HEK293 (cell line): ENCODE data around the gene PUS7.

Source experiments
- SCRT1 ChIP-seq: fragments of 450-650 bp; formaldehyde crosslinking; IDR thresholded peaks from 2 replicates; pipeline ENCODE4 v1.5.1; 2016; ENCODE audit warnings: missing biosample characterization, missing genetic modification characterization, borderline replicate concordance
- TCF7L2 ChIP-seq: IDR thresholded peaks from 2 replicates; pipeline ENCODE4 v1.6.1; 2011; ENCODE audit warnings: low read depth, mild to moderate bottlenecking, inconsistent platforms, low read length, moderate library complexity, borderline replicate concordance
- YY2 ChIP-seq: fragments of 450-650 bp; formaldehyde crosslinking; IDR thresholded peaks from 2 replicates; pipeline ENCODE4 v1.5.1; 2016; ENCODE audit warnings: missing biosample characterization, missing genetic modification characterization
- ZBTB10 ChIP-seq: fragments of 450-650 bp; formaldehyde crosslinking; IDR thresholded peaks from 2 replicates; pipeline ENCODE4 v1.5.1; 2016; ENCODE audit warnings: missing biosample characterization, missing genetic modification characterization
- ZNF311 ChIP-seq: fragments of 450-650 bp; formaldehyde crosslinking; IDR thresholded peaks from 2 replicates; pipeline ENCODE4 v1.5.1; 2017; ENCODE audit warnings: missing biosample characterization, missing genetic modification characterization, borderline replicate concordance
- ZNF341 ChIP-seq: fragments of 450-650 bp; formaldehyde crosslinking; IDR thresholded peaks from 2 replicates; pipeline ENCODE4; 2016; ENCODE audit warnings: low read depth, missing biosample characterization, missing genetic modification characterization
- ZNF521 ChIP-seq: fragments of 450-650 bp; formaldehyde crosslinking; IDR thresholded peaks from 2 replicates; pipeline ENCODE4 v1.5.1; 2017; ENCODE audit warnings: missing biosample characterization, mild to moderate bottlenecking, missing genetic modification characterization
- ZNF558 ChIP-seq: fragments of 450-650 bp; formaldehyde crosslinking; IDR thresholded peaks from 2 replicates; pipeline ENCODE4 v1.5.1; 2016; ENCODE audit warnings: missing biosample characterization, missing genetic modification characterization
- ZNF623 ChIP-seq: fragments of 450-650 bp; formaldehyde crosslinking; IDR thresholded peaks from 2 replicates; pipeline ENCODE4 v1.5.1; 2016; ENCODE audit warnings: missing biosample characterization, missing genetic modification characterization
- ZNF704 ChIP-seq: fragments of 450-650 bp; formaldehyde crosslinking; IDR thresholded peaks from 2 replicates; pipeline ENCODE4 v1.5.1; 2016; ENCODE audit warnings: missing biosample characterization, missing genetic modification characterization
- TF ChIP-seq, protein P1 (sequence below): fragments of 450-650 bp; formaldehyde crosslinking; IDR thresholded peaks from 2 replicates; pipeline ENCODE4 v1.5.1; 2016; ENCODE audit warnings: missing biosample characterization, missing genetic modification characterization

DNA sequence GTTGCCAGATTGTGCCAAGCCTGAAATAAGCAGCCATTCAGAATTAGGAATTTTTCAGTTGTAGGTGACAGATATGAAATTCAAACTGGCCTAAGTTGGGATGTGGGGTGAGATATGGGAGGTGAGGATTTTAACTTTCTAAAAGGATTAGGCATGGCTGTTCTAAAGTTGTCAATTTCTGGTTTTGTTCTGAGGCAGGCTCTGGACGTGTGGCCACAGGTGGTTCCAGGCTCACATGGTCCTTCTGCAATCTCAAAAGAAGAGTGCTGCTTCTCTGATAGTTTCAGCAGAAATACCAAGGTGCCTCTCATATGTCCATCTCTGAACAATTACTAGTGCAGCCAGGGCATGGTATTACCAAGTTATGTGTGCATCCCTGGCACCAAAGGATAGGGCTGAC, 37.9 kb upstream of the PUS7 start:
- no peak for TF ChIP-seq ZNF311
- no peak for TF ChIP-seq ZNF341 (tag by site-specific recombination)
- no peak for TF ChIP-seq ZNF558 (tag by site-specific recombination)
- TF ChIP-seq, protein P1, sequence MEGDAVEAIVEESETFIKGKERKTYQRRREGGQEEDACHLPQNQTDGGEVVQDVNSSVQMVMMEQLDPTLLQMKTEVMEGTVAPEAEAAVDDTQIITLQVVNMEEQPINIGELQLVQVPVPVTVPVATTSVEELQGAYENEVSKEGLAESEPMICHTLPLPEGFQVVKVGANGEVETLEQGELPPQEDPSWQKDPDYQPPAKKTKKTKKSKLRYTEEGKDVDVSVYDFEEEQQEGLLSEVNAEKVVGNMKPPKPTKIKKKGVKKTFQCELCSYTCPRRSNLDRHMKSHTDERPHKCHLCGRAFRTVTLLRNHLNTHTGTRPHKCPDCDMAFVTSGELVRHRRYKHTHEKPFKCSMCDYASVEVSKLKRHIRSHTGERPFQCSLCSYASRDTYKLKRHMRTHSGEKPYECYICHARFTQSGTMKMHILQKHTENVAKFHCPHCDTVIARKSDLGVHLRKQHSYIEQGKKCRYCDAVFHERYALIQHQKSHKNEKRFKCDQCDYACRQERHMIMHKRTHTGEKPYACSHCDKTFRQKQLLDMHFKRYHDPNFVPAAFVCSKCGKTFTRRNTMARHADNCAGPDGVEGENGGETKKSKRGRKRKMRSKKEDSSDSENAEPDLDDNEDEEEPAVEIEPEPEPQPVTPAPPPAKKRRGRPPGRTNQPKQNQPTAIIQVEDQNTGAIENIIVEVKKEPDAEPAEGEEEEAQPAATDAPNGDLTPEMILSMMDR (tag by site-specific recombination): no peak
- TF ChIP-seq TCF7L2: no peak
- no peak for TF ChIP-seq YY2 (tag by site-specific recombination)
- no peak for TF ChIP-seq SCRT1 (tag by site-specific recombination)
- TF ChIP-seq ZNF521: no peak
- no peak for TF ChIP-seq ZBTB10 (tag by site-specific recombination)
- no peak for TF ChIP-seq ZNF704 (tag by site-specific recombination)
- TF ChIP-seq ZNF623 (tag by site-specific recombination): no peak
